A673 (cell line): Measurements from ENCODE around the gene PHF20. TPM values are rescaled to one million over a fixed set of nuclear protein-coding genes. Genes with fewer than 3 reads are reported as not detected.

ENCODE experiments used
- BruUV-seq: library from RNA; stranded (reverse); fragments of 400-500 nt; replicated peaks from 2 replicates; lab custom pipeline; 2021; lab: Mats Ljungman, UMichigan
- CTCF ChIA-PET: fragments of 300-600 bp; sonication (Branson Sonifier 250); formaldehyde crosslinking; loops from one replicate; lab custom pipeline; 2022; ENCODE audit warnings: antibody characterized with exemption; lab: Charles Lee
- POLR2A ChIA-PET: fragments of 300-600 bp; sonication (Branson Sonifier 250); formaldehyde crosslinking; loops from one replicate; lab custom pipeline; 2022; ENCODE audit warnings: antibody characterized with exemption; ENCODE audit not compliant: low non-redundant PET; lab: Charles Lee
- DNase-seq: peaks from one replicate; pipeline ENCODE4 v3.0.0-alpha.2; 2015; ENCODE audit warnings: low spot score
- H3K27ac ChIP-seq: fragments of 200-600 bp; sonication (generic); 2 replicates; pipeline ENCODE4 v1.5.1; 2016; ENCODE audit warnings: mixed run types, low read depth, mild to moderate bottlenecking, mixed read lengths, antibody characterized with exemption, low read length; ENCODE audit not compliant: poor library complexity, severe bottlenecking
- H3K27me3 ChIP-seq: fragments of 200-600 bp; sonication (generic); replicated peaks from 2 replicates; pipeline ENCODE4 v1.6.1; 2017; ENCODE audit warnings: mixed run types, low read depth, mild to moderate bottlenecking, mixed read lengths, antibody characterized with exemption, low read length; ENCODE audit not compliant: insufficient read depth, poor library complexity
- H3K36me3 ChIP-seq: fragments of 200-600 bp; sonication (generic); 2 replicates; pipeline ENCODE4 v1.6.1; 2016; ENCODE audit warnings: mixed run types, mild to moderate bottlenecking, mixed read lengths, antibody characterized with exemption, low read length; ENCODE audit not compliant: insufficient read depth, poor library complexity, severe bottlenecking
- H3K4me1 ChIP-seq: fragments of 200-600 bp; sonication (generic); 2 replicates; pipeline ENCODE4 v1.6.1; 2017; ENCODE audit warnings: mixed run types, mild to moderate bottlenecking, mixed read lengths, antibody characterized with exemption, low read length; ENCODE audit not compliant: insufficient read depth, poor library complexity, severe bottlenecking
- H3K4me3 ChIP-seq: fragments of 200-600 bp; sonication (generic); 2 replicates; pipeline ENCODE4 v1.5.1; 2016; ENCODE audit warnings: low read depth, mixed run types, mild to moderate bottlenecking, mixed read lengths, low read length; ENCODE audit not compliant: poor library complexity, severe bottlenecking
- H3K9me3 ChIP-seq: fragments of 200-600 bp; sonication (generic); 2 replicates; pipeline ENCODE4 v1.6.1; 2016; ENCODE audit warnings: mixed run types, low read depth, mild to moderate bottlenecking, mixed read lengths, antibody characterized with exemption, low read length; ENCODE audit not compliant: poor library complexity, severe bottlenecking
- CTCF ChIP-seq: fragments of 300-800, 200-600 bp; sonication (generic); conservative IDR thresholded peaks from 2 replicates; pipeline ENCODE4 v1.5.1; 2017; ENCODE audit warnings: low read depth, mild to moderate bottlenecking, antibody characterized with exemption, low read length, moderate library complexity, mixed read lengths
- EZH2 ChIP-seq: fragments of 200-600 bp; sonication (generic); IDR thresholded peaks from 2 replicates; pipeline ENCODE4 v1.6.1; 2017; ENCODE audit warnings: borderline replicate concordance, low read depth, mild to moderate bottlenecking, mixed read lengths, antibody characterized with exemption, low read length; ENCODE audit not compliant: poor library complexity, severe bottlenecking
- intact Hi-C: fragments of 100-400 bp; cut with micrococcal nuclease; formaldehyde crosslinking; loops from one replicate; pipeline ENCODE4 v1.10.0; 2022; ENCODE audit not compliant: unreplicated experiment
- total RNA-seq: library from RNA; stranded (reverse); gene quantifications from 2 replicates; pipeline ENCODE4 v1.2.3, GENCODE V29; 2021

PHF20 gene
- total RNA-seq, 1 experiment from 2014 or later, result 43.0 TPM

GRCh38 chr20:35856866-35857265, 85.1 kb downstream of the PHF20 start:
- ChIA-PET CTCF (no interaction called here), POLR2A (no interaction called here)
- H3K4me3 ChIP-seq, result no peak overlapping the region
- intact Hi-C loops, result no loop called here
- no peak overlapping the region for H3K27ac ChIP-seq
- no peaks in the 10 kb centered on the region for H3K27me3 ChIP-seq
- TF ChIP-seq EZH2 (no peak), CTCF (no peak)
- H3K4me1 ChIP-seq, result no peaks in the 10 kb centered on the region
- H3K9me3 ChIP-seq, result no peaks in the 10 kb centered on the region
- no peaks in the 10 kb centered on the region for H3K36me3 ChIP-seq
- DNase-seq, result no peak
- BruUV-seq, result no TSS peak

GRCh38 chr20:35866418-35867202, 94.8 kb downstream of the PHF20 start:
- Histone ChIP-seq H3K36me3 (no peaks in the 10 kb centered on the region), H3K27ac (no peak overlapping the region), H3K27me3 (no peaks in the 10 kb centered on the region), H3K9me3 (no peaks in the 10 kb centered on the region), H3K4me3 (no peak overlapping the region), H3K4me1 (no peaks in the 10 kb centered on the region)
- no peak for TF ChIP-seq CTCF
- no peak for TF ChIP-seq EZH2
- no peak for DNase-seq
- intact Hi-C loops, result no loop called here
- no TSS peak for BruUV-seq
- ChIA-PET CTCF (no interaction called here), POLR2A (no interaction called here)

- no peaks in the 10 kb centered on the region for H3K27me3 ChIP-seq
- no peaks in the 10 kb centered on the region for H3K36me3 ChIP-seq
- peaks cover 11% of the 10 kb centered on the region for H3K4me1 ChIP-seq
- H3K4me3 ChIP-seq, result no peak overlapping the region
- ChIA-PET CTCF (no interaction called here), POLR2A (interaction anchor here (0.7 kb wide), 1 partner anchor 1444 kb away, joined by 3 read pairs; no protein-coding TSS in a partner anchor)
- no peaks in the 10 kb centered on the region for H3K9me3 ChIP-seq
- DNase-seq, result no peak
- H3K27ac ChIP-seq, result peak overlapping the region; percentile 76
- intact Hi-C loops, result no loop called here
- BruUV-seq, result no TSS peak
- TF ChIP-seq EZH2 (no peak), CTCF (no peak)
These were observed 98.9 kb downstream of the PHF20 start for GRCh38 chr20:35870541-35871258.
